HCT116 (cell line): Measurements from ENCODE around the gene SBF2. TPM values are rescaled to one million over a fixed set of nuclear protein-coding genes. Genes with fewer than 3 reads are reported as not detected.

ENCODE experiments used
- ATAC-seq: fragments of 200-7000 bp; cut with Tn5 transposase; 2 replicates; pipeline ENCODE4 v1.9.1; 2020; ENCODE audit warnings: mild to moderate bottlenecking, moderate library complexity
- BruUV-seq: library from RNA; stranded (reverse); fragments of 400-500 nt; replicated peaks from 2 replicates; lab custom pipeline; 2021; lab: Mats Ljungman, UMichigan
- CTCF ChIA-PET: fragments of 300-600 bp; sonication (Branson Sonifier 250); formaldehyde crosslinking; loops from one replicate; lab custom pipeline; 2021; ENCODE audit warnings: antibody characterized with exemption; lab: Charles Lee
- POLR2A ChIA-PET: fragments of 300-600, 350-600 bp; sonication (Branson Sonifier 250); formaldehyde crosslinking; loops from one replicate; lab custom pipeline; 2021; ENCODE audit warnings: antibody characterized with exemption; lab: Charles Lee
- RAD21 ChIA-PET, 2 experiments: fragments of 300-600 bp; sonication (Branson Sonifier 250); formaldehyde crosslinking; loops; one replicate each; lab custom pipeline; 2023; ENCODE audit warnings: low total read pairs in 2 of 2; ENCODE audit not compliant: uncharacterized antibody in 2 of 2, unreplicated experiment in 2 of 2, low non-redundant PET in 1 of 2; lab: Charles Lee
- DNase-seq: peaks from one replicate; pipeline ENCODE4 v3.0.0-alpha.2; 2010; ENCODE audit warnings: low read depth, low spot score
- H2AFZ ChIP-seq: fragments of 200-600 bp; shearing (Covaris generic), sonication (generic); 2 replicates; pipeline ENCODE4 v1.6.1; 2017; ENCODE audit warnings: low read depth, mixed run types, mixed read lengths, antibody characterized with exemption, low read length; ENCODE audit not compliant: poor library complexity, severe bottlenecking
- H3K27ac ChIP-seq: 2 replicates; pipeline ENCODE4 v1.5.1; 2012; ENCODE audit warnings: low read depth, low read length
- H3K27me3 ChIP-seq: fragments of 200-600 bp; sonication (generic); 2 replicates; pipeline ENCODE4 v1.6.1; 2016; ENCODE audit warnings: mixed run types, low read length, mixed read lengths; ENCODE audit not compliant: insufficient read depth
- H3K36me3 ChIP-seq, 2 experiments: fragments of 200-500 bp in 1 of 2; fragments of 200-600 bp in 1 of 2; sonication (Bioruptor generic) in 1 of 2; sonication (generic) in 1 of 2; 2 replicates each; pipeline versions ENCODE4 v1.5.1 to v1.6.1; 2014 to 2016; ENCODE audit warnings: low read length in 2 of 2, inconsistent platforms in 1 of 2, mixed read lengths in 1 of 2, mixed run types in 1 of 2; ENCODE audit not compliant: insufficient read depth in 2 of 2, control insufficient read depth in 1 of 2
- H3K4me1 ChIP-seq, 2 experiments: fragments of 200-600 bp in 1 of 2; sonication (generic) in 1 of 2; 2 replicates each; pipeline versions ENCODE4 v1.5.1 to v1.6.1; 2012 to 2017; ENCODE audit warnings: low read length in 2 of 2, inconsistent platforms in 1 of 2, mild to moderate bottlenecking in 1 of 2, mixed read lengths in 1 of 2, mixed run types in 1 of 2, moderate library complexity in 1 of 2; ENCODE audit not compliant: insufficient read depth in 2 of 2, control insufficient read depth in 1 of 2
- H3K4me2 ChIP-seq: fragments of 200-600 bp; sonication (generic); 2 replicates; pipeline ENCODE4 v1.6.1; 2017; ENCODE audit warnings: mixed run types, low read length, mixed read lengths
- H3K4me3 ChIP-seq, 2 experiments: fragments of 200-600 bp in 1 of 2; sonication (generic) in 1 of 2; replicated peaks in 1 of 2; 2 replicates each; pipeline ENCODE4 v1.5.1; 2011 to 2016; ENCODE audit warnings: low read length in 2 of 2, control low read depth in 1 of 2, low read depth in 1 of 2, mild to moderate bottlenecking in 1 of 2, mixed read lengths in 1 of 2, mixed run types in 1 of 2
- H3K79me2 ChIP-seq: fragments of 200-600 bp; sonication (generic); 2 replicates; pipeline ENCODE4 v1.6.1; 2017; ENCODE audit warnings: mild to moderate bottlenecking, mixed run types, low read length, moderate library complexity, mixed read lengths; ENCODE audit not compliant: insufficient read depth
- H3K9ac ChIP-seq: fragments of 200-600 bp; sonication (generic); 2 replicates; pipeline ENCODE4 v1.6.1; 2016; ENCODE audit warnings: low read length, mixed read lengths
- H3K9me2 ChIP-seq: fragments of 200-600 bp; sonication (generic), shearing (Covaris generic); 2 replicates; pipeline ENCODE4 v1.6.1; 2017; ENCODE audit warnings: mixed run types, mild to moderate bottlenecking, moderate library complexity; ENCODE audit not compliant: insufficient read depth
- H3K9me3 ChIP-seq, 2 experiments: fragments of 200-500 bp in 1 of 2; fragments of 200-600 bp in 1 of 2; sonication (Bioruptor generic) in 1 of 2; sonication (generic) in 1 of 2; 2 replicates each; pipeline ENCODE4 v1.6.1; 2014 to 2017; ENCODE audit warnings: low read length in 2 of 2, mixed read lengths in 2 of 2, inconsistent platforms in 1 of 2, low read depth in 1 of 2, mild to moderate bottlenecking in 1 of 2, mixed run types in 1 of 2, moderate library complexity in 1 of 2; ENCODE audit not compliant: control insufficient read depth in 1 of 2, insufficient read depth in 1 of 2
- H4K20me1 ChIP-seq: fragments of 200-600 bp; sonication (generic), shearing (Covaris generic); 2 replicates; pipeline ENCODE4 v1.6.1; 2017; ENCODE audit warnings: mixed run types, mild to moderate bottlenecking, moderate library complexity; ENCODE audit not compliant: insufficient read depth
- CTCF ChIP-seq, 3 experiments: fragments of 200-600 bp in 1 of 3; sonication (generic) in 1 of 3; IDR thresholded peaks in 2 of 3; conservative IDR thresholded peaks in 1 of 3; 2 replicates each; pipeline ENCODE4 v1.5.1; 2012 to 2017; ENCODE audit warnings: low read depth in 2 of 3, low read length in 2 of 3, antibody characterized with exemption in 1 of 3, borderline replicate concordance in 1 of 3, control low read depth in 1 of 3, mild to moderate bottlenecking in 1 of 3, mixed read lengths in 1 of 3, mixed run types in 1 of 3, moderate library complexity in 1 of 3; ENCODE audit not compliant: insufficient read depth in 1 of 3
- ELF1 ChIP-seq: IDR thresholded peaks from 2 replicates; pipeline ENCODE4 v1.6.1; 2012; ENCODE audit warnings: low read depth, borderline replicate concordance
- POLR2AphosphoS5 ChIP-seq: IDR thresholded peaks from 2 replicates; pipeline ENCODE4 v1.6.1; 2011; ENCODE audit warnings: mild to moderate bottlenecking, low read depth, low read length, moderate library complexity
- RAD21 ChIP-seq: IDR thresholded peaks from 2 replicates; pipeline ENCODE4 v1.6.1; 2012; ENCODE audit warnings: low read depth, mild to moderate bottlenecking
- TCF7L2 ChIP-seq: IDR thresholded peaks from 2 replicates; pipeline ENCODE4 v1.7.0; 2011; ENCODE audit warnings: borderline replicate concordance, inconsistent platforms; ENCODE audit not compliant: insufficient read depth, insufficient read length; ENCODE audit errors: extremely low read depth
- intact Hi-C: fragments of 100-400 bp; cut with micrococcal nuclease; formaldehyde crosslinking; loops from 2 replicates; pipeline ENCODE4 v1.10.0; 2022
- total RNA-seq: library from RNA; stranded (reverse); gene quantifications from one replicate; pipeline ENCODE4 v1.2.1, GENCODE V29; 2021; ENCODE audit not compliant: unreplicated experiment

Gene SBF2
- total RNA-seq, 1 experiment from 2014 or later: 35.0 TPM

- no peak for TF ChIP-seq CTCF (IDR thresholded peaks at IDR 0.05 in 2 of 3, conservative IDR thresholded peaks at IDR 0.05 in 1 of 3; ENCODE audit: borderline replicate concordance in 1 of 3, insufficient read depth in 1 of 3, low read depth in 2 of 3, low read length in 2 of 3)
These were observed 21.9 kb downstream of the SBF2 start (continued) for GRCh38 chr11:10272132-10272531.

GRCh38 chr11:10268746-10269488, 25.1 kb downstream of the SBF2 start:
- Histone ChIP-seq H2AFZ (no peak overlapping the region), H3K4me3 (no peak overlapping the region), H3K4me2 (no peak overlapping the region), H4K20me1 (no peaks in the 10 kb centered on the region), H3K36me3 (no peaks in the 10 kb centered on the region), H3K79me2 (peaks cover 18% of the 10 kb centered on the region), H3K9ac (no peak overlapping the region), H3K27me3 (no peaks in the 10 kb centered on the region), H3K27ac (no peak overlapping the region), H3K9me2 (no peaks in the 10 kb centered on the region), H3K4me1 (no peaks in the 10 kb centered on the region), H3K9me3 (no peaks in the 10 kb centered on the region)
- intact Hi-C loops: no loop called here
- ChIA-PET POLR2A (no interaction called here), CTCF (no interaction called here), RAD21 (no interaction called here)
- TF ChIP-seq ELF1 (no peak), POLR2AphosphoS5 (no peak), RAD21 (no peak), TCF7L2 (no peak)
- no TSS peak for BruUV-seq
- no peak for ATAC-seq
- no peak for DNase-seq
